Measurements from ENCODE around the gene XRN2. TPM values are rescaled to one million over a fixed set of nuclear protein-coding genes. Genes with fewer than 3 reads are reported as not detected.
A peak's percentile ranks its signal among the peaks of the same experiment; 100 is the strongest.

The XRN2 gene
- total and polyA plus RNA-seq, 2 of the 13 experiments (the other 11 are each of a cell fraction or from before 2014, with no cell fraction given): 90.3 to 171 TPM

DNA sequence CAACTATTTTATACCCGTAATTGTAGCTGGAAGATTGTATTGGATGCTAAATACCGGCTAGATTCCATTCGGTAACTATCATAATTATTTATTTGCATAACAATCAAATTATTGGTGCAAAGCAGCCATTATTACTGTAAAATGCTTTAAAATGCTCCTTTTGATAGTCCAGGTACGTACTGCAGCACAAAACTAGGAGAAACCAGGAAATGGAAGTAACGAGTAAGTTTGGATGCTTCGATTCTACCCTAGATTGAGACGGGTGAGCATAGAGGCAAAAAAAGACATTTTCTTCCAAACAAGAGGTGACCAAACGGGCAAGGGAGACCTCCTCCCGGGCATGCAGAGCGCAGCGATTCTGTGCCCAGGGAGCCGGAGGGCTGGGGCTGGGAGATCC is 469 bp upstream of the XRN2 start (continued):
- TF ChIP-seq, protein P1, sequence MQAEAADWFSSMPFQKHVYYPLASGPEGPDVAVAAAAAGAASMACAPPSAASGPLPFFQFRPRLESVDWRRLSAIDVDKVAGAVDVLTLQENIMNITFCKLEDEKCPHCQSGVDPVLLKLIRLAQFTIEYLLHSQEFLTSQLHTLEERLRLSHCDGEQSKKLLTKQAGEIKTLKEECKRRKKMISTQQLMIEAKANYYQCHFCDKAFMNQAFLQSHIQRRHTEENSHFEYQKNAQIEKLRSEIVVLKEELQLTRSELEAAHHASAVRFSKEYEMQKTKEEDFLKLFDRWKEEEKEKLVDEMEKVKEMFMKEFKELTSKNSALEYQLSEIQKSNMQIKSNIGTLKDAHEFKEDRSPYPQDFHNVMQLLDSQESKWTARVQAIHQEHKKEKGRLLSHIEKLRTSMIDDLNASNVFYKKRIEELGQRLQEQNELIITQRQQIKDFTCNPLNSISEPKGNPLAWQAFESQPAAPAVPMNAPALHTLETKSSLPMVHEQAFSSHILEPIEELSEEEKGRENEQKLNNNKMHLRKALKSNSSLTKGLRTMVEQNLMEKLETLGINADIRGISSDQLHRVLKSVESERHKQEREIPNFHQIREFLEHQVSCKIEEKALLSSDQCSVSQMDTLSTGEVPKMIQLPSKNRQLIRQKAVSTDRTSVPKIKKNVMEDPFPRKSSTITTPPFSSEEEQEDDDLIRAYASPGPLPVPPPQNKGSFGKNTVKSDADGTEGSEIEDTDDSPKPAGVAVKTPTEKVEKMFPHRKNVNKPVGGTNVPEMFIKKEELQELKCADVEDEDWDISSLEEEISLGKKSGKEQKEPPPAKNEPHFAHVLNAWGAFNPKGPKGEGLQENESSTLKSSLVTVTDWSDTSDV (CRISPR knock-in tag; IDR thresholded peaks at IDR 0.05): no peak
- no peak for TF ChIP-seq NCOR1 (IDR thresholded peaks at IDR 0.05; ENCODE audit: borderline replicate concordance, low read length)
- no peak for TF ChIP-seq ZMYM3 (CRISPR knock-in tag; IDR thresholded peaks at IDR 0.05)
- TF ChIP-seq SRSF9 (IDR thresholded peaks at IDR 0.05; ENCODE audit: borderline replicate concordance, insufficient read depth, low read depth, low read length, poor library complexity, severe bottlenecking): no peak
- no peak for TF ChIP-seq ZNF546 (CRISPR knock-in tag; conservative IDR thresholded peaks at IDR 0.05)
- TF ChIP-seq MTF2 (CRISPR knock-in tag; IDR thresholded peaks at IDR 0.05; ENCODE audit: borderline replicate concordance): 0 out of 2 replicates have a peak, but pooled peaks have one; percentile 16
- TF ChIP-seq POLR2AphosphoS5 (IDR thresholded peaks at IDR 0.05; ENCODE audit: low read depth, low read length): no peak
- no peak for TF ChIP-seq HNF4A (CRISPR knock-in tag; IDR thresholded peaks at IDR 0.05)
- peak; percentile 18; the same call in 1 of the 2 replicates for TF ChIP-seq TEAD2 (CRISPR knock-in tag; IDR thresholded peaks at IDR 0.05)
- TF ChIP-seq ZNF292 (CRISPR knock-in tag; IDR thresholded peaks at IDR 0.05; ENCODE audit: borderline replicate concordance, low read depth): 0 out of 2 replicates have a peak, but pooled peaks have one; percentile 15

All from HepG2 (cell line).